Effector memory CD4-positive, alpha-beta T cell (primary cell): ENCODE data around the gene SETSIP.
"Not testable (repeated sequence)": the region's sequence is repeated elsewhere in the genome, so short reads cannot be mapped to it uniquely, and the experiment has no call there.

Source experiments
- DNase-seq, 3 donors: peaks; one replicate each; pipeline ENCODE4 v3.0.0-alpha.2; 2020
- H3K27ac ChIP-seq: 2 replicates; pipeline ENCODE4 v1.7.0; 2013; ENCODE audit warnings: mild to moderate bottlenecking, low read length, moderate library complexity; ENCODE audit not compliant: insufficient read depth, poor library complexity, severe bottlenecking
- H3K27me3 ChIP-seq: replicated peaks from 2 replicates; pipeline ENCODE4 v1.7.0; 2013; ENCODE audit warnings: mild to moderate bottlenecking, low read length; ENCODE audit not compliant: insufficient read depth, control insufficient read depth, poor library complexity, severe bottlenecking
- H3K36me3 ChIP-seq: 2 replicates; pipeline ENCODE4 v1.7.0; 2013; ENCODE audit warnings: mild to moderate bottlenecking, low read length, moderate library complexity; ENCODE audit not compliant: control insufficient read depth, insufficient read depth
- H3K4me1 ChIP-seq: 2 replicates; pipeline ENCODE4 v1.7.0; 2013; ENCODE audit warnings: low read length, mild to moderate bottlenecking; ENCODE audit not compliant: control insufficient read depth, insufficient read depth, poor library complexity, severe bottlenecking
- H3K4me3 ChIP-seq: 2 replicates; pipeline ENCODE4 v1.7.0; 2013; ENCODE audit warnings: low read length, low read depth, mild to moderate bottlenecking; ENCODE audit not compliant: insufficient read depth, poor library complexity, severe bottlenecking
- H3K9me3 ChIP-seq: 2 replicates; pipeline ENCODE4 v1.7.0; 2013; ENCODE audit warnings: mild to moderate bottlenecking, low read length, moderate library complexity; ENCODE audit not compliant: control insufficient read depth

SETSIP gene

DNA sequence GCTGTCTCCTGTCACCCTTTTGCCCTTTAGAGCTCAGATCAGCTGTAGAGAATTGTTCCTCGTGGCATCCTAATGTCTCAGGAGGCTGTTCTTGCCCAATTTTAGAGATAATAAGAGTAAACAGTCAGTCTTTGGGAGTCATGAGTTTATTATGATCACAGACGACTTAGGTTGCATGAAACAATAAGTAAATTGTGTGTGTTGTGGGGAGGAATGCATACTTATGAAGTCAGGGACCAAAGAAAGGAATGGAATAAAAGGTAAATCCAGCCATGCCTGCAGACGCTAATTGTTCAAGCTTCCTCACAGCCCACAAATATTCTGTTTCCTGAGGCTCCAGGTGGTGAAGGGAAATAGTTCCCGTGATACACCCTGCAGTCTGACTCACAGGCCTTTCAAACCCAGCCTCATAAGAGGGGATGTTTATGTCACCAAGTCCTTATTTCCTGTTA is 44.5 kb downstream of the SETSIP start:
- no peaks in the 10 kb centered on the region for H3K36me3 ChIP-seq
- DNase-seq = no peak
- no peaks in the 10 kb centered on the region for H3K9me3 ChIP-seq
- peaks cover 17% of the 10 kb centered on the region for H3K27me3 ChIP-seq
- H3K4me3 ChIP-seq = peak overlapping the region; percentile 58
- no peak overlapping the region for H3K27ac ChIP-seq
- no peaks in the 10 kb centered on the region for H3K4me1 ChIP-seq

DNA sequence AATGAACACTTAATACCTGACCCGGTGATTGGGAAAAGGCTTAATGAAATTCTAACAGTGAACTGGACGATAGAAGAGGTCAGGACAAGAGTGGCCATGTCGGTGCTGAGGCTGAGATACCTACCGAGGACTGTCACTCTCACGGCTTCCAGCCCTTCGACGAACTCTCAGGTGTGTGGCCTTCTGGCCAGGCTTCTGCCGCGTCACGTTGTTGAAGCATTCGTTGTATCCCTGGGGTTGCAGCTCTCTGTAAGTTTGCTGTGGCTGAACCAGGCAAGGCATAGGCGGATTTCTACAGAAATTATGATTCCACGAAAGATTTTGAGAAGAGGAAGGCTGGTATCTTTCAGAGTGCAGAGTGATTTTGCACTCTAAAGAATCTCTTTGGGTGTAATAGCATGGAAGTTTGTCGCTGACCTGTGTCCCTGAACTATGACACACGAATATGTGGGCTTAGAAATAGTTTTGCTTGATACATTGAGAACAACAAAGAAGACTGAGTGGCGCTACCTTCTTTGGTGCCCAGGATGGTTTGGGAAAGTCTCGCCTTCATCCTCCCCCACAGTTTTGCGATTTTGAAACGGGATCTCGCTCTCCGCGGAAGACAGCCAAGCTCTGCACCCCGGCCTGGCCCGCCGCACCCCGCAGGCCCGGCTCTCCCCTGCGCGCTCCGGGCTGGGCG is 45.8 kb downstream of the SETSIP start:
- H3K27ac ChIP-seq = no peak overlapping the region
- H3K4me1 ChIP-seq = no peaks in the 10 kb centered on the region
- peaks cover 17% of the 10 kb centered on the region for H3K27me3 ChIP-seq
- H3K36me3 ChIP-seq = no peaks in the 10 kb centered on the region
- no peaks in the 10 kb centered on the region for H3K9me3 ChIP-seq
- DNase-seq = no peak
- H3K4me3 ChIP-seq = peak overlapping the region; percentile 37

DNA sequence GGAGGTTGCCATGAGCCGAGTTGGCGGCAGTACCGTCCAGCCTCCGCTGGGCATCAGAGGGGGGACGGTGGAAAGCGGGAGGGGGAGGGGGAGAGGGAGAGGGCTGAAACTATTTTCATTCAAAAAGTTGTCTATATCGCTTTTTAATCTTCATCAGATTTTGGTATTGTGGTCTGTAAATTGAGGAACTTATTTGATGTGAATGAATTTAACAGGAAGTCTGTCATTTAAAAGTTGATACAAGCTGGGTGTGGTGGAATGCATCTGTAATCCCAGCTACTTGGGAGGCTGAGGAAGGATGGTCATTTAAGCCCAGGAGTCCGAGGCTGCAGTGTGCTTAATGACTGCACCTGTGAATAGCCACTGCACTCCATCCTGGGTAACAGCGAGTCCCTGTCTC is 48.4 kb downstream of the SETSIP start:
- Histone ChIP-seq H3K4me1 (no peaks in the 10 kb centered on the region), H3K36me3 (no peaks in the 10 kb centered on the region), H3K27ac (no peak overlapping the region), H3K4me3 (no peak overlapping the region), H3K27me3 (peaks cover 17% of the 10 kb centered on the region), H3K9me3 (no peaks in the 10 kb centered on the region)
- DNase-seq = no peak

DNA sequence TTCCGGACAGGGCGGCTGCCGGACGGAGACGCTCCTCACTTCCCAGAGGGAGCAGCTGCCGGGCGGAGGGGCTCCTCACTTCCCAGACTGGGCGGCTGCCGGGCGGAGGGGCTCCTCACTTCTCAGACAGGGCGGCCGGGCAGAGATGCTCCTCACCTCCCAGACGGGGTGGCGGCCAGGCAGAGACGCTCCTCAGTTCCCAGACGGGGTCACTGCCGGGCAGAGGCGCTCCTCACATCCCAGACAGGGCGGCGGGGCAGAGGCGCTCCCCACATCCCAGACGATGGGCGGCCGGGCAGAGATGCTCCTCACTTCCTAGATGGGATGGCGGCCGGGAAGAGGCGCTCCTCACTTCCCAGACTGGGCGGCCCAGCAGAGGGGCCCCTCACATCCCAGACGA is 49.2 kb downstream of the SETSIP start:
- not testable (repeated sequence) for H3K27ac ChIP-seq, DNase-seq, H3K9me3 ChIP-seq, H3K4me3 ChIP-seq, H3K4me1 ChIP-seq, H3K36me3 ChIP-seq
- H3K27me3 ChIP-seq = peaks cover 17% of the 10 kb centered on the region
